Stimulated activated CD4-positive, alpha-beta T cell treated with anti-CD3 and anti-CD28 coated beads, Interleukin-2, amount 100 ng/mL, for 24 hours (primary cell): ENCODE results near the gene C1orf216.
A peak's percentile ranks its signal among the peaks of the same experiment; 100 is the strongest.
"Not testable (repeated sequence)": the region's sequence is repeated elsewhere in the genome, so short reads cannot be mapped to it uniquely, and the experiment has no call there.

Source experiments
- DNase-seq, 2 donors: peaks; one replicate each; pipeline ENCODE4 v3.0.0-alpha.2; 2020

The C1orf216 gene

GRCh38 chr1:35718492-35719336 lies at the start of gene C1orf216:
TSS of gene C1orf216 (minus strand) at chr1:35718884. CDS start at chr1:35716321, 2,563 bp downstream.
- peak; percentile 78 to 83 for DNase-seq

GRCh38 chr1:35764283-35764682 lies 45.6 kb upstream of the C1orf216 start:
- DNase-seq: no peak

GRCh38 chr1:35763201-35763600 lies 44.5 kb upstream of the C1orf216 start:
- DNase-seq: no peak

GRCh38 chr1:35762141-35762540 lies 43.5 kb upstream of the C1orf216 start:
- no peak for DNase-seq

GRCh38 chr1:35756064-35756463 lies 37.4 kb upstream of the C1orf216 start:
- DNase-seq: no peak

- no peak for DNase-seq
Observed at GRCh38 chr1:35753626-35754260, 35.1 kb upstream of the C1orf216 start.

GRCh38 chr1:35748326-35748725 lies 29.6 kb upstream of the C1orf216 start:
- DNase-seq: no peak

- DNase-seq: no peak
Observed at GRCh38 chr1:35745124-35745730, 26.5 kb upstream of the C1orf216 start.

- no peak for DNase-seq
Observed at GRCh38 chr1:35737120-35737519, 18.4 kb upstream of the C1orf216 start.

GRCh38 chr1:35727434-35728040 lies 8.9 kb upstream of the C1orf216 start:
- no peak for DNase-seq

GRCh38 chr1:35726450-35727433 lies 8.1 kb upstream of the C1orf216 start:
- peak; percentile 39 to 54 for DNase-seq

- DNase-seq: no peak
Observed at GRCh38 chr1:35725596-35725995, 6.9 kb upstream of the C1orf216 start.

GRCh38 chr1:35717911-35718476 lies 690 bp downstream of the C1orf216 start:
- peak in 1 of 2 donors; percentile 27 for DNase-seq

- peak; percentile 81 to 83 for DNase-seq
Observed at GRCh38 chr1:35715568-35716002, 3.1 kb downstream of the C1orf216 start.

GRCh38 chr1:35714921-35715567 lies 3.6 kb downstream of the C1orf216 start:
- no peak for DNase-seq

GRCh38 chr1:35711098-35711497 lies 7.6 kb downstream of the C1orf216 start:
- DNase-seq: not testable (repeated sequence)

GRCh38 chr1:35708952-35709351 lies 9.7 kb downstream of the C1orf216 start:
- no peak for DNase-seq

GRCh38 chr1:35708441-35708921 lies 10.2 kb downstream of the C1orf216 start:
- DNase-seq: peak in 1 of 2 donors; percentile 18

GRCh38 chr1:35707601-35708440 lies 10.9 kb downstream of the C1orf216 start:
- peak in 1 of 2 donors; percentile 46 for DNase-seq
